HepG2 (cell line): ENCODE results near the gene AK3. TPM values are rescaled to one million over a fixed set of nuclear protein-coding genes. Genes with fewer than 3 reads are reported as not detected.

Source experiments
- ATAC-seq: fragments of 200-7000 bp; cut with Tn5 transposase; 3 replicates; pipeline ENCODE4 v1.9.1; 2020; ENCODE audit warnings: mild to moderate bottlenecking, moderate library complexity
- BruUV-seq: library from RNA; stranded (reverse); fragments of 400-500 nt; replicated peaks from 2 replicates; lab custom pipeline; 2021; lab: Mats Ljungman, UMichigan
- CTCF ChIA-PET: fragments of 300-600 bp; formaldehyde crosslinking; extraction: SDS; loops from one replicate; lab custom pipeline; 2021; ENCODE audit warnings: low total read pairs, inconsistent platforms, low intra/inter-chr PET ratio; lab: Yijun Ruan, JAX
- POLR2A ChIA-PET: fragments of 350-600 bp; sonication (Branson Sonifier 250); formaldehyde crosslinking; loops from one replicate; lab custom pipeline; 2020; ENCODE audit warnings: antibody characterized with exemption, inconsistent platforms; lab: Yijun Ruan, JAX
- DNase-seq: peaks from one replicate; pipeline ENCODE4 v3.0.0-alpha.2; 2015; ENCODE audit warnings: low spot score
- FAIRE-seq: peaks from 3 replicates; lab custom pipeline; 2011; peaks lifted over from hg19 to GRCh38; lab: Jason Lieb, UNC
- H2AFZ ChIP-seq: one replicate; pipeline ENCODE4 v1.6.1; 2011; ENCODE audit warnings: low read length, inconsistent platforms
- H3K27ac ChIP-seq: fragments of 300-600 bp; 3 replicates; pipeline ENCODE4 v1.8.0; 2011; ENCODE audit warnings: mixed run types, mild to moderate bottlenecking, mixed read lengths, low read length, inconsistent platforms; ENCODE audit not compliant: insufficient read depth; ENCODE audit errors: extremely low read length
- H3K27me3 ChIP-seq, 2 experiments: fragments of 200-600 bp in 1 of 2; 2 replicates in 1 of 2; 3 replicates in 1 of 2; pipeline versions ENCODE4 v1.6.0 to v1.8.0; 2011; ENCODE audit warnings: low read length in 2 of 2, mild to moderate bottlenecking in 2 of 2, moderate library complexity in 2 of 2, inconsistent platforms in 1 of 2; ENCODE audit not compliant: insufficient read depth in 2 of 2, control insufficient read depth in 1 of 2
- H3K36me3 ChIP-seq, 2 experiments: fragments of 200-600 bp in 1 of 2; replicated peaks in 1 of 2; 2 replicates in 1 of 2; 3 replicates in 1 of 2; pipeline versions ENCODE4 v1.5.1 to v1.8.0; 2011; ENCODE audit warnings: low read length in 2 of 2, inconsistent platforms in 1 of 2; ENCODE audit not compliant: insufficient read depth in 2 of 2, control insufficient read depth in 1 of 2
- H3K4me1 ChIP-seq: 2 replicates; pipeline ENCODE4 v1.5.1; 2012; ENCODE audit warnings: low read length, inconsistent platforms; ENCODE audit not compliant: insufficient read depth
- H3K4me2 ChIP-seq: 2 replicates; pipeline ENCODE4 v1.6.0; 2011; ENCODE audit warnings: low read depth, low read length, inconsistent platforms
- H3K4me3 ChIP-seq, 3 experiments: fragments of 200-600 bp in 1 of 3; sonication (generic), shearing (Covaris generic) in 1 of 3; replicated peaks in 1 of 3; 2 replicates each; pipeline ENCODE4 v1.5.1; 2011 to 2016; ENCODE audit warnings: low read length in 3 of 3, inconsistent platforms in 2 of 3, low read depth in 2 of 3, mild to moderate bottlenecking in 2 of 3, control low read depth in 1 of 3, mixed read lengths in 1 of 3; ENCODE audit not compliant: insufficient read depth in 1 of 3
- H3K79me2 ChIP-seq: one replicate; pipeline ENCODE4 v1.6.1; 2011; ENCODE audit warnings: low read length, inconsistent platforms; ENCODE audit not compliant: insufficient read depth
- H3K9ac ChIP-seq: 2 replicates; pipeline ENCODE4 v1.6.0; 2011; ENCODE audit warnings: mild to moderate bottlenecking, low read depth, low read length, inconsistent platforms; ENCODE audit not compliant: insufficient read depth
- H3K9me3 ChIP-seq: 2 replicates; pipeline ENCODE4 v1.5.1; 2012; ENCODE audit warnings: mild to moderate bottlenecking, low read length
- H4K20me1 ChIP-seq: 2 replicates; pipeline ENCODE4 v1.6.0; 2011; ENCODE audit warnings: inconsistent platforms, mild to moderate bottlenecking, low read length, moderate library complexity; ENCODE audit not compliant: insufficient read depth
- GABPA ChIP-seq, 2 experiments: IDR thresholded peaks; 2 replicates each; pipeline ENCODE4 v1.6.1; 2011 to 2016; ENCODE audit warnings: low read depth in 2 of 2, low read length in 1 of 2, missing biosample characterization in 1 of 2, missing genetic modification characterization in 1 of 2
- ISL2 ChIP-seq: sonication (generic); formaldehyde crosslinking; IDR thresholded peaks from 2 replicates; pipeline ENCODE4 v1.5.0; 2020; ENCODE audit warnings: missing genetic modification reagents
- TGIF2 ChIP-seq: IDR thresholded peaks from 2 replicates; pipeline ENCODE4 v1.6.1; 2016; ENCODE audit warnings: control low read depth, missing compliant biosample characterization
- ZNF460 ChIP-seq: sonication (generic); formaldehyde crosslinking; IDR thresholded peaks from 2 replicates; pipeline ENCODE4 v1.5.1; 2020; ENCODE audit warnings: missing genetic modification reagents, mild to moderate bottlenecking, borderline replicate concordance
- ZNF629 ChIP-seq: sonication (generic); formaldehyde crosslinking; conservative IDR thresholded peaks from 2 replicates; pipeline ENCODE4 v1.5.0; 2020; ENCODE audit warnings: missing genetic modification reagents
- ZNF850 ChIP-seq: sonication (generic); formaldehyde crosslinking; conservative IDR thresholded peaks from 2 replicates; pipeline ENCODE4 v1.9.0; 2021; ENCODE audit warnings: mild to moderate bottlenecking, missing genetic modification reagents
- WGBS: methylation state at CpG from one replicate; pipeline ENCODE4 v1.1.6; 2017; ENCODE audit warnings: low lambda C conversion rate; 5-methylcytosine and 5-hydroxymethylcytosine counted together
- in situ Hi-C: cut with HindIII; loops from 2 replicates; pipeline ENCODE4 v1.10.0; 2017; ENCODE audit warnings: low pct_unique_long_range_greater_than_20kb; ENCODE audit not compliant: extremely low pct_ligation_motif_present
- intact Hi-C: fragments of 100-400 bp; cut with micrococcal nuclease; formaldehyde crosslinking; loops from one replicate; pipeline ENCODE4 v1.10.0; 2022; ENCODE audit not compliant: unreplicated experiment
- polyA plus RNA-seq, 8 experiments: library from polyadenylated mRNA; depleted of rRNA in 3 of 8; stranded (reverse) in 7 of 8; unstranded in 1 of 8; fragments of >200 nt; fragmentation: Illumina TruSeq in 4 of 8; extraction: Trizol in 4 of 8; gene quantifications; 2 replicates each; pipeline versions ENCODE4 v1.2.1 to v1.2.3, GENCODE V29; 2011 to 2016; ENCODE audit warnings: low read depth in 4 of 8, missing spikeins in 1 of 8, mixed read lengths in 1 of 8; ENCODE audit not compliant: insufficient read depth in 1 of 8
- total RNA-seq, 5 experiments: library from RNA; depleted of rRNA; stranded (reverse); fragments of >200 nt; fragmentation: Illumina TruSeq; extraction: Trizol; gene quantifications; 2 replicates each; pipeline ENCODE4 v1.2.3, GENCODE V29; 2016; ENCODE audit warnings: low read depth in 1 of 5
- TF ChIP-seq, protein P1 (sequence below): sonication (generic); formaldehyde crosslinking; IDR thresholded peaks from 2 replicates; pipeline ENCODE4 v1.5.1; 2020; ENCODE audit warnings: mild to moderate bottlenecking, missing genetic modification reagents, moderate library complexity
- TF ChIP-seq, protein P2 (sequence below): IDR thresholded peaks from 2 replicates; pipeline ENCODE4 v1.4.0; 2020; ENCODE audit warnings: mild to moderate bottlenecking, missing genetic modification reagents

The AK3 gene
- total and polyA plus RNA-seq, 2 of the 13 experiments (the other 11 are each of a cell fraction or from before 2014, with no cell fraction given): 76.8 to 109 TPM

DNA sequence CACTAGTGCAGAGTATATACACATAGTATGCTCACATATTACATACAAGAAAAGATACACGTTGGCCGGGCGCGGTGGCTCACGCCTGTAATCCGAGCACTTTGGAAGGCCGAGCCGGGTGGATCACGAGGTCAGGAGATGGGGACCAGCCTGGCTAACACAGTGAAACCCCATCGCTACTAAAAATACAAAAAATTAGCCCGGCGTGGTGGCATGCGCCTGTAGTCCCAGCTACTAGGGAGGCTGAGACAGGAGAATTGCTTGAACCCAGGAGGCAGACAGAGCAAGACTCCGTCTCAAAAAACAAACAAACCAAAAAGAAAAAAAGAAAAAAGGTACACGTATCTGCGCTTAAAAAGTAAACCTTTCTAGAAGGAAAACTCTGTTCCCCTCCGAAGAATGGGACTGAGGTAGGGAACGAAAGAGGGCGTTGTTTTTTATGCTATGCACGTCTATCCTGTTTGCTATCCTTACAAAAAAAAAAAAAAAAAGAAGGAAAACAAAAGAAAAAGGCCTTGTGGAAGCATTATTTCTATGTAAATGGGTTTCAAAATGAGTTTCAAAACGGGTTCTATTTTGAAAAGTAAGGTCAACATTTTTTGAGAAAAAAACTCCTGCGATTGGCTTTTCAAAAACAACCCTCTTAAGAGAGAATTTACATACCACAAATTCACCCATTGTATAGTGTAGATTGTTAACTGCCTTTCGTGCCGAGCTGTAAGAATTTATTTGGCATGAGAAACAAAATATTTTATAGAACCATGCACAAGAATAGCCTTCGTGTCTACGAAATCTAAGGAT lies 1.2 kb downstream of the AK3 start:
- H3K9me3 ChIP-seq: no peaks in the 10 kb centered on the region
- peak; percentile 69; the same call in 1 of the 2 replicates for TF ChIP-seq ZNF460 (CRISPR knock-in tag)
- TF ChIP-seq, protein P1, sequence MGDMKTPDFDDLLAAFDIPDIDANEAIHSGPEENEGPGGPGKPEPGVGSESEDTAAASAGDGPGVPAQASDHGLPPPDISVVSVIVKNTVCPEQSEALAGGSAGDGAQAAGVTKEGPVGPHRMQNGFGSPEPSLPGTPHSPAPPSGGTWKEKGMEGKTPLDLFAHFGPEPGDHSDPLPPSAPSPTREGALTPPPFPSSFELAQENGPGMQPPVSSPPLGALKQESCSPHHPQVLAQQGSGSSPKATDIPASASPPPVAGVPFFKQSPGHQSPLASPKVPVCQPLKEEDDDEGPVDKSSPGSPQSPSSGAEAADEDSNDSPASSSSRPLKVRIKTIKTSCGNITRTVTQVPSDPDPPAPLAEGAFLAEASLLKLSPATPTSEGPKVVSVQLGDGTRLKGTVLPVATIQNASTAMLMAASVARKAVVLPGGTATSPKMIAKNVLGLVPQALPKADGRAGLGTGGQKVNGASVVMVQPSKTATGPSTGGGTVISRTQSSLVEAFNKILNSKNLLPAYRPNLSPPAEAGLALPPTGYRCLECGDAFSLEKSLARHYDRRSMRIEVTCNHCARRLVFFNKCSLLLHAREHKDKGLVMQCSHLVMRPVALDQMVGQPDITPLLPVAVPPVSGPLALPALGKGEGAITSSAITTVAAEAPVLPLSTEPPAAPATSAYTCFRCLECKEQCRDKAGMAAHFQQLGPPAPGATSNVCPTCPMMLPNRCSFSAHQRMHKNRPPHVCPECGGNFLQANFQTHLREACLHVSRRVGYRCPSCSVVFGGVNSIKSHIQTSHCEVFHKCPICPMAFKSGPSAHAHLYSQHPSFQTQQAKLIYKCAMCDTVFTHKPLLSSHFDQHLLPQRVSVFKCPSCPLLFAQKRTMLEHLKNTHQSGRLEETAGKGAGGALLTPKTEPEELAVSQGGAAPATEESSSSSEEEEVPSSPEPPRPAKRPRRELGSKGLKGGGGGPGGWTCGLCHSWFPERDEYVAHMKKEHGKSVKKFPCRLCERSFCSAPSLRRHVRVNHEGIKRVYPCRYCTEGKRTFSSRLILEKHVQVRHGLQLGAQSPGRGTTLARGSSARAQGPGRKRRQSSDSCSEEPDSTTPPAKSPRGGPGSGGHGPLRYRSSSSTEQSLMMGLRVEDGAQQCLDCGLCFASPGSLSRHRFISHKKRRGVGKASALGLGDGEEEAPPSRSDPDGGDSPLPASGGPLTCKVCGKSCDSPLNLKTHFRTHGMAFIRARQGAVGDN (CRISPR knock-in tag): peak; percentile 33
- TF ChIP-seq GABPA (IDR thresholded peaks at IDR 0.05; ENCODE audit: low read depth, low read length): no peak
- TF ChIP-seq GABPA (CRISPR knock-in tag; IDR thresholded peaks at IDR 0.05; ENCODE audit: low read depth): no peak
- TF ChIP-seq ISL2 (CRISPR knock-in tag): no peak
- TF ChIP-seq, protein P2, sequence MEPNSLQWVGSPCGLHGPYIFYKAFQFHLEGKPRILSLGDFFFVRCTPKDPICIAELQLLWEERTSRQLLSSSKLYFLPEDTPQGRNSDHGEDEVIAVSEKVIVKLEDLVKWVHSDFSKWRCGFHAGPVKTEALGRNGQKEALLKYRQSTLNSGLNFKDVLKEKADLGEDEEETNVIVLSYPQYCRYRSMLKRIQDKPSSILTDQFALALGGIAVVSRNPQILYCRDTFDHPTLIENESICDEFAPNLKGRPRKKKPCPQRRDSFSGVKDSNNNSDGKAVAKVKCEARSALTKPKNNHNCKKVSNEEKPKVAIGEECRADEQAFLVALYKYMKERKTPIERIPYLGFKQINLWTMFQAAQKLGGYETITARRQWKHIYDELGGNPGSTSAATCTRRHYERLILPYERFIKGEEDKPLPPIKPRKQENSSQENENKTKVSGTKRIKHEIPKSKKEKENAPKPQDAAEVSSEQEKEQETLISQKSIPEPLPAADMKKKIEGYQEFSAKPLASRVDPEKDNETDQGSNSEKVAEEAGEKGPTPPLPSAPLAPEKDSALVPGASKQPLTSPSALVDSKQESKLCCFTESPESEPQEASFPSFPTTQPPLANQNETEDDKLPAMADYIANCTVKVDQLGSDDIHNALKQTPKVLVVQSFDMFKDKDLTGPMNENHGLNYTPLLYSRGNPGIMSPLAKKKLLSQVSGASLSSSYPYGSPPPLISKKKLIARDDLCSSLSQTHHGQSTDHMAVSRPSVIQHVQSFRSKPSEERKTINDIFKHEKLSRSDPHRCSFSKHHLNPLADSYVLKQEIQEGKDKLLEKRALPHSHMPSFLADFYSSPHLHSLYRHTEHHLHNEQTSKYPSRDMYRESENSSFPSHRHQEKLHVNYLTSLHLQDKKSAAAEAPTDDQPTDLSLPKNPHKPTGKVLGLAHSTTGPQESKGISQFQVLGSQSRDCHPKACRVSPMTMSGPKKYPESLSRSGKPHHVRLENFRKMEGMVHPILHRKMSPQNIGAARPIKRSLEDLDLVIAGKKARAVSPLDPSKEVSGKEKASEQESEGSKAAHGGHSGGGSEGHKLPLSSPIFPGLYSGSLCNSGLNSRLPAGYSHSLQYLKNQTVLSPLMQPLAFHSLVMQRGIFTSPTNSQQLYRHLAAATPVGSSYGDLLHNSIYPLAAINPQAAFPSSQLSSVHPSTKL (CRISPR knock-in tag): 0 out of 2 replicates have a peak, but pooled peaks have one; percentile 6
- TF ChIP-seq TGIF2 (CRISPR knock-in tag): 0 out of 2 replicates have a peak, but pooled peaks have one; percentile 20
- 0 out of 2 replicates have a peak, but pooled peaks have one; percentile 11 for TF ChIP-seq ZNF850
- 0 out of 2 replicates have a peak, but pooled peaks have one; percentile 18 for TF ChIP-seq ZNF629 (CRISPR knock-in tag)
- no peak for FAIRE-seq
- BruUV-seq: TSS peak; percentile 75
- ChIA-PET POLR2A (interaction anchor here (1.0 to 3.8 kb wide), 19 partner anchors 11 to 1214 kb away, joined by 3 to 33 read pairs (median 9); partner anchors contain the start of genes CDC37L1, JAK2, PLPP6 and RCL1), CTCF (no interaction called here)
- H3K79me2 ChIP-seq: peaks cover 51% of the 10 kb centered on the region
- peaks cover 41% of the 10 kb centered on the region for H3K4me1 ChIP-seq
- H3K4me3 ChIP-seq: peak overlapping the region; percentile 93 to 98 (median 96)
- 2% methylated on average over 26 of the region's 26 CpGs for WGBS
- H3K9ac ChIP-seq: peak overlapping the region; percentile 98
- no peaks in the 10 kb centered on the region for H3K27me3 ChIP-seq
- no peak overlapping the region for H2AFZ ChIP-seq
- ATAC-seq: no peak
- intact Hi-C loops: loop anchor here (1.0 to 5.0 kb wide), 3 partner anchors 32 to 76 kb away; partner anchors contain the start of gene CDC37L1
- H3K4me2 ChIP-seq: peak overlapping the region; percentile 76
- in situ Hi-C loops: no loop called here
- H3K36me3 ChIP-seq: peaks cover 0 to 2% of the 10 kb centered on the region in 2 experiments; a peak in 1 of 5 replicates
- no peak for DNase-seq
- peaks cover 29% of the 10 kb centered on the region for H4K20me1 ChIP-seq
- peak overlapping the region; percentile 100 for H3K27ac ChIP-seq
